Neural cell (in vitro differentiated cells): ENCODE data around the gene SLC25A36. TPM values are rescaled to one million over a fixed set of nuclear protein-coding genes. Genes with fewer than 3 reads are reported as not detected.
"Not testable (repeated sequence)": the region's sequence is repeated elsewhere in the genome, so short reads cannot be mapped to it uniquely, and the experiment has no call there.

Experiments used
- H2AFZ ChIP-seq: fragments of 200-600, 300-800 bp; sonication (generic), shearing (Covaris generic); 2 replicates; pipeline ENCODE4 v1.6.0; 2014; ENCODE audit warnings: low read depth, mild to moderate bottlenecking, antibody characterized with exemption, low read length, moderate library complexity
- H3F3A ChIP-seq: fragments of 200-600 bp; shearing (Covaris generic); 2 replicates; pipeline ENCODE4 v1.6.1; 2016; ENCODE audit warnings: mild to moderate bottlenecking, moderate library complexity, mixed read lengths, antibody characterized with exemption, low read length; ENCODE audit not compliant: insufficient read depth, poor library complexity, severe bottlenecking
- H3K27ac ChIP-seq: fragments of 200-600, 300-800 bp; sonication (generic), shearing (Covaris generic); 2 replicates; pipeline ENCODE4 v1.5.1; 2014; ENCODE audit warnings: mild to moderate bottlenecking, low read length, moderate library complexity
- H3K27me3 ChIP-seq: fragments of 300-800, 200-600 bp; sonication (generic), shearing (Covaris generic); 2 replicates; pipeline ENCODE4 v1.6.0; 2014; ENCODE audit warnings: mild to moderate bottlenecking, low read depth, low read length, moderate library complexity; ENCODE audit not compliant: insufficient read depth
- H3K36me3 ChIP-seq: fragments of 300-800, 200-600 bp; sonication (generic), shearing (Covaris generic); 2 replicates; pipeline ENCODE4 v1.5.1; 2014; ENCODE audit warnings: mild to moderate bottlenecking, antibody characterized with exemption, low read length, moderate library complexity; ENCODE audit not compliant: insufficient read depth
- H3K4me2 ChIP-seq: fragments of 300-800, 200-600 bp; sonication (generic), shearing (Covaris generic); 2 replicates; pipeline ENCODE4 v1.6.0; 2014; ENCODE audit warnings: mild to moderate bottlenecking, low read length
- H3K4me3 ChIP-seq: fragments of 300-800, 200-600 bp; sonication (generic), shearing (Covaris generic); 2 replicates; pipeline ENCODE4 v1.5.1; 2014; ENCODE audit warnings: mild to moderate bottlenecking, low read length, moderate library complexity
- H3K79me2 ChIP-seq: fragments of 200-600 bp; shearing (Covaris generic); replicated peaks from 2 replicates; pipeline ENCODE4 v1.6.0; 2014; ENCODE audit warnings: mild to moderate bottlenecking, low read length, moderate library complexity; ENCODE audit not compliant: insufficient read depth
- H3K9ac ChIP-seq: fragments of 300-800, 200-600 bp; sonication (generic), shearing (Covaris generic); 2 replicates; pipeline ENCODE4 v1.6.1; 2016; ENCODE audit warnings: mild to moderate bottlenecking, low read length, mixed read lengths
- H3K9me2 ChIP-seq: fragments of 200-600 bp; shearing (Covaris generic); 2 replicates; pipeline ENCODE4 v1.6.1; 2016; ENCODE audit warnings: mild to moderate bottlenecking, low read length, mixed read lengths; ENCODE audit not compliant: insufficient read depth
- H3K9me3 ChIP-seq: fragments of 200-600, 300-800 bp; sonication (generic), shearing (Covaris generic); 2 replicates; pipeline ENCODE4 v1.6.1; 2016; ENCODE audit warnings: mild to moderate bottlenecking, mixed run types, low read length, moderate library complexity, mixed read lengths
- H4K20me1 ChIP-seq: fragments of 200-600 bp; shearing (Covaris generic); 2 replicates; pipeline ENCODE4 v1.6.1; 2016; ENCODE audit warnings: mild to moderate bottlenecking, mixed run types; ENCODE audit not compliant: insufficient read depth
- CTCF ChIP-seq: fragments of 450-650 bp; IDR thresholded peaks from 2 replicates; pipeline ENCODE4 v1.5.1; 2014; ENCODE audit warnings: antibody characterized with exemption, mild to moderate bottlenecking, moderate library complexity; ENCODE audit not compliant: poor library complexity, severe bottlenecking
- EP300 ChIP-seq: fragments of 450-650 bp; conservative IDR thresholded peaks from 2 replicates; pipeline ENCODE4 v1.6.1; 2014; ENCODE audit warnings: antibody characterized with exemption, mild to moderate bottlenecking, moderate library complexity; ENCODE audit not compliant: poor library complexity, severe bottlenecking
- EZH2 ChIP-seq: fragments of 200-600, 300-800 bp; shearing (Covaris generic), sonication (generic); IDR thresholded peaks from 2 replicates; pipeline ENCODE4 v1.6.1; 2014; ENCODE audit warnings: antibody characterized with exemption, low read length, borderline replicate concordance, mild to moderate bottlenecking; ENCODE audit not compliant: insufficient read depth, poor library complexity, severe bottlenecking
- MXI1 ChIP-seq: fragments of 450-650 bp; conservative IDR thresholded peaks from 2 replicates; pipeline ENCODE4 v1.6.1; 2014; ENCODE audit warnings: antibody characterized with exemption, mild to moderate bottlenecking; ENCODE audit not compliant: poor library complexity, severe bottlenecking
- POLR2AphosphoS5 ChIP-seq: IDR thresholded peaks from 2 replicates; pipeline ENCODE4 v1.6.1; 2012
- RAD21 ChIP-seq: fragments of 450-650 bp; conservative IDR thresholded peaks from 2 replicates; pipeline ENCODE4 v1.6.1; 2014; ENCODE audit warnings: antibody characterized with exemption, mild to moderate bottlenecking, moderate library complexity
- REST ChIP-seq: IDR thresholded peaks from 2 replicates; pipeline ENCODE4 v1.6.1; 2012; ENCODE audit warnings: borderline replicate concordance
- SMC3 ChIP-seq: fragments of 450-650 bp; conservative IDR thresholded peaks from 2 replicates; pipeline ENCODE4 v1.6.1; 2014; ENCODE audit warnings: antibody characterized with exemption, mild to moderate bottlenecking, moderate library complexity; ENCODE audit not compliant: poor library complexity
- TAF1 ChIP-seq: IDR thresholded peaks from 2 replicates; pipeline ENCODE4 v1.6.1; 2012; ENCODE audit warnings: low read depth
- polyA plus RNA-seq: library from polyadenylated mRNA; depleted of rRNA; stranded (reverse); fragments of >200 nt; gene quantifications from 2 replicates; pipeline ENCODE4 v1.2.3, GENCODE V29; 2014

The SLC25A36 gene
- polyA plus RNA-seq, 1 donor from 2014 or later = 227 TPM

DNA sequence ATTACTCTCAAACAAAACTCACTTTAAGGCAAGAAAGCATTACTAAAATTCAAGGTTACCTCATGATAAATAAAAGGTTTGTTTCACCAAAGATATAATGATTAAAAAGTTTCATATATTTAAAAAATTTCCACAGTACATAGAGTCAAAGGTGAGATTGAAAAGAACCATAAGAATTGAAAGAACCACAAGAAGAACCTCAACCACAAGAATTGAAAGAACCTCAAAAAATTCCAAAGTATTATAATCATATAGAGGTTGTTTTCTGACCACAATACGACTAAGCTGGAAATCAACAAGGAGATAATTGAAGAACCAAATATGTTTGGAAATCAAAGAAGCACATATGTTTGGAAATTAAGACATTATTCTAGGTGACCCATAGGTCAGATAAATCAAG, 52.7 kb downstream of the SLC25A36 start:
- no peak overlapping the region for H3K4me3 ChIP-seq
- no peak for TF ChIP-seq SMC3
- TF ChIP-seq MXI1 = no peak
- no peak for TF ChIP-seq POLR2AphosphoS5
- H3K9me2 ChIP-seq = no peaks in the 10 kb centered on the region
- no peak overlapping the region for H3K4me2 ChIP-seq
- no peaks in the 10 kb centered on the region for H3K9me3 ChIP-seq
- H3K79me2 ChIP-seq = no peaks in the 10 kb centered on the region
- no peak overlapping the region for H3K9ac ChIP-seq
- H3F3A ChIP-seq = no peaks in the 10 kb centered on the region
- H3K27me3 ChIP-seq = no peaks in the 10 kb centered on the region
- no peaks in the 10 kb centered on the region for H3K36me3 ChIP-seq
- no peaks in the 10 kb centered on the region for H4K20me1 ChIP-seq
- H2AFZ ChIP-seq = no peak overlapping the region
- no peak overlapping the region for H3K27ac ChIP-seq

- not testable (repeated sequence) for H3K9me2 ChIP-seq, H3K79me2 ChIP-seq, H3K27ac ChIP-seq, H3F3A ChIP-seq, H2AFZ ChIP-seq, H3K9me3 ChIP-seq, H3K4me3 ChIP-seq, H3K36me3 ChIP-seq, H4K20me1 ChIP-seq, H3K4me2 ChIP-seq, H3K9ac ChIP-seq, H3K27me3 ChIP-seq
Measured at GRCh38 chr3:140994861-140995260, 53.2 kb downstream of the SLC25A36 start.

DNA sequence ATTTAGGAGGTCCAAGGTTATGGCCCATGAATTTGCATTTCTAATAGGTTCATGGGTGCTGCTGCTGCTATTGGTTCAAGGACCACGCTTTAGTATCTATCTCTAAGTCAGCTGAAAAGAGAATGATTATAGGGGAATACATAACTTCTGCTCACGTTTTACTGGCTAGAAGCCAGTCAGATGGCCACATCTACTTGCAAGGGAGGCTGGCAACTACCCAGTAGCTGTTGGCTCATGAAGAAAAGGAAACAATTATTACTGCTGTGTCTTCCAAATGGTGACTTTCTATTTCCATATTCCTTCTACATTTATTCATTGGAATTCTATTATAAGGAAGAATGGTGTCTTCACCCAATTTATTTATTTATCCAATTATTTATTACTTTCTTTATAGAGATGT, 54.2 kb downstream of the SLC25A36 start:
- Histone ChIP-seq H3K9me3 (no peaks in the 10 kb centered on the region), H3K9me2 (no peaks in the 10 kb centered on the region), H3K9ac (no peak overlapping the region), H4K20me1 (no peaks in the 10 kb centered on the region), H3K27me3 (no peaks in the 10 kb centered on the region), H3K36me3 (no peaks in the 10 kb centered on the region), H3K79me2 (no peaks in the 10 kb centered on the region), H3K4me2 (no peak overlapping the region), H3K4me3 (no peak overlapping the region), H3F3A (no peaks in the 10 kb centered on the region), H3K27ac (no peak overlapping the region), H2AFZ (no peak overlapping the region)
- TF ChIP-seq RAD21 = no peak
- TF ChIP-seq POLR2AphosphoS5 = no peak
- no peak for TF ChIP-seq CTCF
- no peak for TF ChIP-seq EP300
- TF ChIP-seq MXI1 = no peak
- TF ChIP-seq EZH2 = no peak
- TF ChIP-seq TAF1 = no peak
- TF ChIP-seq REST = no peak
- no peak for TF ChIP-seq SMC3
